ENCODE measurements around the gene MNT. TPM values are rescaled to one million over a fixed set of nuclear protein-coding genes. Genes with fewer than 3 reads are reported as not detected.

The MNT gene
- total RNA-seq, 1 donor = 18.1 TPM

GRCh38 chr17:2351269-2351668 is 49.6 kb downstream of the MNT start:
- no peaks in the 10 kb centered on the region for H3K9me3 ChIP-seq (ENCODE audit: low read depth, low read length)
- no peak overlapping the region for H3K4me3 ChIP-seq (ENCODE audit: low read length)
- peaks cover 16% of the 10 kb centered on the region for H3K4me1 ChIP-seq (ENCODE audit: insufficient read depth, low read length)
- H3K27me3 ChIP-seq (ENCODE audit: insufficient read depth, low read length) = no peaks in the 10 kb centered on the region

GRCh38 chr17:2347805-2348685 is 52.8 kb downstream of the MNT start:
- Histone ChIP-seq H3K4me1 (ENCODE audit: insufficient read depth, low read length) (peaks cover 2% of the 10 kb centered on the region), H3K9me3 (ENCODE audit: low read depth, low read length) (no peaks in the 10 kb centered on the region), H3K27me3 (ENCODE audit: insufficient read depth, low read length) (no peaks in the 10 kb centered on the region), H3K4me3 (ENCODE audit: low read length) (no peak overlapping the region)

- no peaks in the 10 kb centered on the region for H3K27me3 ChIP-seq (ENCODE audit: insufficient read depth, low read length)
- no peak overlapping the region for H3K4me3 ChIP-seq (ENCODE audit: low read length)
- no peaks in the 10 kb centered on the region for H3K9me3 ChIP-seq (ENCODE audit: low read depth, low read length)
- H3K4me1 ChIP-seq (ENCODE audit: insufficient read depth, low read length) = no peaks in the 10 kb centered on the region
Observed at GRCh38 chr17:2346475-2346874, 54.4 kb downstream of the MNT start.

- Histone ChIP-seq H3K9me3 (ENCODE audit: low read depth, low read length) (no peaks in the 10 kb centered on the region), H3K4me3 (ENCODE audit: low read length) (no peak overlapping the region), H3K4me1 (ENCODE audit: insufficient read depth, low read length) (no peaks in the 10 kb centered on the region), H3K27me3 (ENCODE audit: insufficient read depth, low read length) (no peaks in the 10 kb centered on the region)
Observed at GRCh38 chr17:2344528-2344927, 56.3 kb downstream of the MNT start.

- Histone ChIP-seq H3K4me1 (ENCODE audit: insufficient read depth, low read length) (peaks cover under 1% of the 10 kb centered on the region), H3K4me3 (ENCODE audit: low read length) (no peak overlapping the region), H3K27me3 (ENCODE audit: insufficient read depth, low read length) (no peaks in the 10 kb centered on the region), H3K9me3 (ENCODE audit: low read depth, low read length) (no peaks in the 10 kb centered on the region)
Observed at GRCh38 chr17:2343421-2343820, 57.4 kb downstream of the MNT start.

GRCh38 chr17:2338315-2338657 is 62.6 kb downstream of the MNT start:
- Histone ChIP-seq H3K4me3 (ENCODE audit: low read length) (peak overlapping the region; percentile 87), H3K4me1 (ENCODE audit: insufficient read depth, low read length) (peaks cover 15% of the 10 kb centered on the region), H3K27me3 (ENCODE audit: insufficient read depth, low read length) (no peaks in the 10 kb centered on the region), H3K9me3 (ENCODE audit: low read depth, low read length) (no peaks in the 10 kb centered on the region)

- Histone ChIP-seq H3K9me3 (ENCODE audit: low read depth, low read length) (no peaks in the 10 kb centered on the region), H3K27me3 (ENCODE audit: insufficient read depth, low read length) (no peaks in the 10 kb centered on the region), H3K4me3 (ENCODE audit: low read length) (peak overlapping the region; percentile 87), H3K4me1 (ENCODE audit: insufficient read depth, low read length) (peaks cover 15% of the 10 kb centered on the region)
Observed at GRCh38 chr17:2337544-2338314, 63.1 kb downstream of the MNT start.

GRCh38 chr17:2336852-2337543 is 63.9 kb downstream of the MNT start, which contains the start of gene SGSM2:
TSS of gene SGSM2 (plus strand) at chr17:2337501. CDS start at chr17:2337689, 188 bp downstream.
- Histone ChIP-seq H3K27me3 (ENCODE audit: insufficient read depth, low read length) (no peaks in the 10 kb centered on the region), H3K9me3 (ENCODE audit: low read depth, low read length) (no peaks in the 10 kb centered on the region)

GRCh38 chr17:2336215-2336851 is 64.5 kb downstream of the MNT start, which contains the start of gene TSR1:
TSS of gene TSR1 (minus strand) at chr17:2336457. CDS start at chr17:2336427, 30 bp downstream.
- Histone ChIP-seq H3K4me3 (ENCODE audit: low read length) (peak within 1 kb of the TSS; percentile 87), H3K27me3 (ENCODE audit: insufficient read depth, low read length) (no peaks in the 10 kb centered on the region)

More at GRCh38 chr17:2336852-2337543, 63.9 kb downstream of the MNT start, which contains the start of gene SGSM2:
- Histone ChIP-seq H3K4me3 (ENCODE audit: low read length) (peak within 1 kb of the TSS; percentile 87), H3K4me1 (ENCODE audit: insufficient read depth, low read length) (peaks cover 15% of the 10 kb centered on the region)

GRCh38 chr17:2335726-2336214 is 65.1 kb downstream of the MNT start:
- Histone ChIP-seq H3K27me3 (ENCODE audit: insufficient read depth, low read length) (no peaks in the 10 kb centered on the region), H3K4me1 (ENCODE audit: insufficient read depth, low read length) (peaks cover 15% of the 10 kb centered on the region), H3K9me3 (ENCODE audit: low read depth, low read length) (no peaks in the 10 kb centered on the region), H3K4me3 (ENCODE audit: low read length) (peak overlapping the region; percentile 87)

More at GRCh38 chr17:2336215-2336851, 64.5 kb downstream of the MNT start, which contains the start of gene TSR1:
- Histone ChIP-seq H3K9me3 (ENCODE audit: low read depth, low read length) (no peaks in the 10 kb centered on the region), H3K4me1 (ENCODE audit: insufficient read depth, low read length) (peaks cover 15% of the 10 kb centered on the region)

Other genes starting within 250 kb of the MNT start
- gene SMG6, start 97.3 kb downstream of the MNT start, total RNA-seq = 21.8 TPM
- 2.1 TPM for gene SRR, start 97.1 kb downstream of the MNT start, total RNA-seq
- 33.5 TPM for gene TSR1, start 64.6 kb downstream of the MNT start, total RNA-seq
- gene SGSM2, start 63.6 kb downstream of the MNT start, total RNA-seq = 52.9 TPM
- gene METTL16, start 110.8 kb upstream of the MNT start, total RNA-seq = 50.3 TPM
- 106 TPM for gene PAFAH1B1, start 192.6 kb upstream of the MNT start, total RNA-seq